ENCODE data around the gene SYNJ2.
A peak's percentile ranks its signal among the peaks of the same experiment; 100 is the strongest.
"Not testable (repeated sequence)": the region's sequence is repeated elsewhere in the genome, so short reads cannot be mapped to it uniquely, and the experiment has no call there.

The SYNJ2 gene, protein sequence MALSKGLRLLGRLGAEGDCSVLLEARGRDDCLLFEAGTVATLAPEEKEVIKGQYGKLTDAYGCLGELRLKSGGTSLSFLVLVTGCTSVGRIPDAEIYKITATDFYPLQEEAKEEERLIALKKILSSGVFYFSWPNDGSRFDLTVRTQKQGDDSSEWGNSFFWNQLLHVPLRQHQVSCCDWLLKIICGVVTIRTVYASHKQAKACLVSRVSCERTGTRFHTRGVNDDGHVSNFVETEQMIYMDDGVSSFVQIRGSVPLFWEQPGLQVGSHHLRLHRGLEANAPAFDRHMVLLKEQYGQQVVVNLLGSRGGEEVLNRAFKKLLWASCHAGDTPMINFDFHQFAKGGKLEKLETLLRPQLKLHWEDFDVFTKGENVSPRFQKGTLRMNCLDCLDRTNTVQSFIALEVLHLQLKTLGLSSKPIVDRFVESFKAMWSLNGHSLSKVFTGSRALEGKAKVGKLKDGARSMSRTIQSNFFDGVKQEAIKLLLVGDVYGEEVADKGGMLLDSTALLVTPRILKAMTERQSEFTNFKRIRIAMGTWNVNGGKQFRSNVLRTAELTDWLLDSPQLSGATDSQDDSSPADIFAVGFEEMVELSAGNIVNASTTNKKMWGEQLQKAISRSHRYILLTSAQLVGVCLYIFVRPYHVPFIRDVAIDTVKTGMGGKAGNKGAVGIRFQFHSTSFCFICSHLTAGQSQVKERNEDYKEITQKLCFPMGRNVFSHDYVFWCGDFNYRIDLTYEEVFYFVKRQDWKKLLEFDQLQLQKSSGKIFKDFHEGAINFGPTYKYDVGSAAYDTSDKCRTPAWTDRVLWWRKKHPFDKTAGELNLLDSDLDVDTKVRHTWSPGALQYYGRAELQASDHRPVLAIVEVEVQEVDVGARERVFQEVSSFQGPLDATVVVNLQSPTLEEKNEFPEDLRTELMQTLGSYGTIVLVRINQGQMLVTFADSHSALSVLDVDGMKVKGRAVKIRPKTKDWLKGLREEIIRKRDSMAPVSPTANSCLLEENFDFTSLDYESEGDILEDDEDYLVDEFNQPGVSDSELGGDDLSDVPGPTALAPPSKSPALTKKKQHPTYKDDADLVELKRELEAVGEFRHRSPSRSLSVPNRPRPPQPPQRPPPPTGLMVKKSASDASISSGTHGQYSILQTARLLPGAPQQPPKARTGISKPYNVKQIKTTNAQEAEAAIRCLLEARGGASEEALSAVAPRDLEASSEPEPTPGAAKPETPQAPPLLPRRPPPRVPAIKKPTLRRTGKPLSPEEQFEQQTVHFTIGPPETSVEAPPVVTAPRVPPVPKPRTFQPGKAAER (N-terminal part only)

DNA sequence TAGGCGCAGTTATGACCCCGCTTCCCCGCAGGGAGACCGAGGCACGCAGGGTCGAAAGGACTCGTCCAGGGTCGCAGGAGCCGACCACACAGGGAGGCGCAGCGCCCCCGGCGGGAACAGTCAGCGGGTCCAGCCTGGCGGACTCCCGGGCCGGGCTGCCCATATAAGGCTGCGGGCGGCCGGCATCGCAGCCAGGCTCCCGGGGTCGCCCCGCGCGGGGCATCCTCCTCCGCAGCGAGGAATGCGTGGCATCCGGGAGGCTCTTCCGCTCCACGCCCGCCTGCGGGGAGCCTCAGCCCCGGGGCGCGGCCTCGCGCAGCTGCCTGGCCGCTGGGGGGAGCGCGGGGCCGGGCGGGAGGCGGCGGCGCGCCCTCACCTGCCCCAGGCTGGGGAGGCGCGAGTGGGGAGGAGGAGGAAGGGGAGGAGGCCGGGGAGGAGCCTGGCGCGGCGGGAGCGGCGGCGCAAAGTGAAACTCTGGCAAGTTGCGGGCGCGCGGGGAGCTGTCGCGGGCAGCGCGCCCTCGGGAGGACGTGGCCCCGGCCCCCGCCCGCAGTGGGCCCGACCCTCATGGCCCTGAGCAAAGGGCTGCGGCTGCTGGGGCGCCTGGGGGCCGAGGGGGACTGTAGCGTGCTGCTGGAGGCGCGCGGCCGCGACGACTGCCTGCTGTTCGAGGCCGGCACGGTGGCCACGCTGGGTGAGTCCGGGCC is at the start of gene SYNJ2:
TSS of gene SYNJ2 (plus strand) at position 469 of the 707 bp plus-strand sequence. CDS start at position 568, 99 bp downstream.
- peak; percentile 84 for DNase-seq

- no peak for DNase-seq
Measured at GRCh38 chr6:157935786-157936185, 45.9 kb upstream of the SYNJ2 start.

DNA sequence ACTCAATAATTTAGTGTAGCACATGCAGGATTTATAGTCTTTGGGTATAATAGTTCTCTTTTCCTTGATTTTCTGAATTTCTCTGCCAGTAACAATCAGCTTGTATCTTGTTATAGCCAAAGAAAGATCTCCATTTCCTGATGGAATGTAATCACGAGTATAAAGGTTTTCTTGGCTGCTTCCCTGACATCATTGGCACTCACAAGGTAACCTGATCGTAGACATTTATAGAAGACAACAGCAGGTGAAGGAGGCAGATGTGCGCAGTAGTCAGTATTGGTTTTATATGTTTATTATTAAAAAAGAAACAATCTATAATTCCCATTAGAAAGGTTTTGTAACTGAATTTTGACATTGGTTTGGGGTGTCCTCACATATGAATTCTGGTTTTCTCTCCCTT is 44.3 kb upstream of the SYNJ2 start:
- no peak for DNase-seq

- no peak for DNase-seq
Measured at GRCh38 chr6:157937916-157938315, 43.7 kb upstream of the SYNJ2 start.

DNA sequence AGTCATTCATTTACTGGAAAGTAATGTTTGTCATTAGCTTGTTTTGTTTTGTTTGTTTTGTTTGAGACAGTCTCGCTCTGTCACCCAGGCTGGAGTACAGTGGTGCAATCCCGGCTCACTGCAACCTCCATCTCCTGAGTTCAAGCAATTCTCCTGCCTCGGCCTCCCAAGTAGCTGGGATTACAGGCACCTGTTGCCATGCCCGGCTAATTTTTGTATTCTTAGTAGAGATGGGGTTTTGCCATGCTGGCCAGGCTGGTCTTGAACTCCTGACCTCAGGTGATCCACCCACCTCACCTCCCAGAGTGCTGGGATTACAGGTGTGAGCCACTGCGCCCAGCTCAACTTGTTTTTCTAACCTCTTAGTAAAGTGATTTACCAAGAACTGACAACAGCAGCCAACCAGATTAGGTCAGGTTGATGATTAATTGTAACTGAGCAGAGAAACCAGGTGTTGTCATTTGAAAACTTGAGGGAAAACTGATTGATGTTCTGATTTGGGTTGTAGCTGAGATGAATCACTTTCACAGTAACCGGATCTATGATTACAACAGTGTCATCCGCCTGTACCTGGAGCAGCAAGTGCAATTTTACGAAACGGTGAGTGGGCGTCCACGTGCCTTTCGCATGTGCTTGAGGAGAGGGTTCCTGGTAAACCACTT is 41.2 kb upstream of the SYNJ2 start:
- DNase-seq, result peak; percentile 56

- no peak for DNase-seq
Measured at GRCh38 chr6:157941101-157941863, 40.4 kb upstream of the SYNJ2 start.

DNA sequence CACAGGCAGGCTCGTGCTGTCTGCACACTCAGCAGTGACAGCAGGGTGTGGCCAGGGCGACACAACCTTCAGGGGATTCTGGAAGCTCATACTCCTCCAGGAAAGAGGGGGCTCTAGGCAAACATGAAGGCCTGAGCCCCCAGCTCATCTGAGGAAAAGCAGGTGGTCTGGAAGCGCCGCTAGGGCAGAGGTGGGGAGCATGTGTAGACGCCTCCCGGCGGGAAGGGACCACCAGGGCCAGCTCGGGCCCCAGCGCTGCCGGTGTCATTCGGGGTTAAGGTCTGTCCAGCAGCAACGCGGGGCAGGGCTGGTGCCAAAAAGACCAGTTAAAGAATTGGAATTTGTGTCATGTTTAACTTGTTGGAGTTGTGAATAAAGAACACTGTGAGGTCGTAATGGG is 39.3 kb upstream of the SYNJ2 start:
- DNase-seq, result no peak

DNA sequence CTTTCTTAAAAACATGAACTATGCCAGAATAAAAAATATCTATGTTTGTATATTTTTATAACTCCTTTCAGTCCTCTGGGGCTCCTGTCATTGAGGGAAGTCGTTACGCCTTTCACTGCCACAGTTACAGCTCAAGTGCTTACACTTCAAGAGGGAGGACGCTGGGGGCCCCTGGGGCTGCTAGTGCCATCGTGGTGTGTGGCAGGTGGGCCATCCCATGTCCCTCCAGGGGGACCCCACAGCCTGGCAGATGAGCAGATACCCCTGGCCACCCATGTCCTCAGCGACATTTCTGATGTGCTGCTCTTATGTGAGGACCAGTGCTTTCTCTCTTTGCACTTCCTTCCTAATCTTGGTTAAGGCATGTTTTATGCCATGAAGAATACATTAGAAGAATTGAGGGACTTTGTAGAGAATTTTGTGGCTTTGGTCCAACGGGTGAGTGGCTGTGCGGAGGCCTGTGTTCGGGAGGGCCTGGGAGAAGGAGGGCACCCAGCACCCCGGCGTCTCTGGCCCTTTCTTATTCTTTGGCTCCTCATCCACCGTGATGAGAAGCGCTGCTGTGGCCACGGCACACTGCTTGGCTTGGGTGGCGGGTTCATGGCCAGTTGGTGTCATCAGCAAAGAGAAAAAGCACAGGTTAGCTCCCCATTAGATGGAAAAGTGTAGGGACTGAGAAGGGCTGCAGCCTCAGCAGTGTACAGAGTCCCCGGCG is 38.3 kb upstream of the SYNJ2 start:
- DNase-seq, result no peak

GRCh38 chr6:157943964-157944283 is 37.7 kb upstream of the SYNJ2 start:
- DNase-seq, result no peak

- no peak for DNase-seq
Measured at GRCh38 chr6:157944983-157945931, 36.4 kb upstream of the SYNJ2 start.

DNA sequence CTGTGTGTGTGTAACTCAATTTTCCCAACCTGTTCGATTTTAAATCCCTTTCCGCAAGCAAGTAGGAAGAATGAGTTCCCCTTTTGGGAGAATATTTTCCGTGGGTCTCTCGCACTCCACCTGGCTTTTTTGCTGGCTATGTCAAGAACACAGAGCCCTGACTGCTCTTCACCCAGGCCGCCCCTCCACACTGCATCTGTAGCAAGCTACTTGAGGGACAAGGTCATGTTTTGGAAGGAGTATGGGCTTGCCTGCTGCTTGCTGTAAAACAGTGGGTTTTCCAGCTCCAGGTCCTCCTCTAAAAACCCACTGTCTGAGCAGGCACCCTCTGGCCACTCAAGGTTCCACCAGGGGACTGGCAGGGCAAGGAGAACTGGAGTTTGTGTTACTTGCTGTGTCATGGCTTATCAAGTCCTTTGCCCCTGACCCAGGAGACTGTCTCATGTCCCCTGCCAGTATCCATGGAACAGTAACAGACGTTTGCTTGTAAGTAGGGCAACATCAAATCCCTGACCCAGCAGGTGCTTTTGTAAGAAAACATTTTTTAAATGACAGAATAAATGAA is 35.5 kb upstream of the SYNJ2 start:
- DNase-seq, result no peak

DNA sequence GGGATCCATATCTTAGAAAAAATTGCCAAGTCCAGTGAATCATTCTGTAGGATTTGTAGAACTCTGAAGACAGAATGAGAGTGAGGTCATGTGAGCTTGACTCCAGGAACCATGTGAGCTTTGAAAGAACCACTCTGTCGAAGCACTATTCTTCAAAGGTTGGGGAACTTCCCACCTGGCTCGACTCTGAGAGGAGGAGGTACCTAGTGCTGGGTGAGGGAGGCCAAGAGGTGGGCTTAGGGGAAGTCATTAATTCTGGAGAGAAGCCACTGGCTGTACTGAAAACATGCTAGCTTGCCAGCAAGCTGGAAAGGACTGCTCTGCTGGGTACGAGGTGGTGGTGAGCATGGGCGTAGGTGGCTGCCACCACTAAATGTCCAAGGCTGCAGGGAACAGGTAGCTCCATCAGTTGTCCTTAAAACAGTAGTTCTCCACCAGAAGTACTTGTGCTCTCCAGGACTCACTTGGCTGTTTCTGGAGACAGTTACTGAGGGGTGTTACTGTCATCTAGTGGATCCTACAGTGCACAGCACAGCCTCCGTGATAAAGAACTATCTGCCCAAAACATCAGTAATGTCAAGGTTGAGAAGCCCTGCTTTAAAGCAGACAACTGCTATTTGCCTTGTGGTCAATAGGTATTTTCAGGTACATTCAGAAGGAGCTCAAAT is 34.7 kb upstream of the SYNJ2 start:
- no peak for DNase-seq

GRCh38 chr6:157950899-157951298 is 30.8 kb upstream of the SYNJ2 start:
- not testable (repeated sequence) for DNase-seq

DNA sequence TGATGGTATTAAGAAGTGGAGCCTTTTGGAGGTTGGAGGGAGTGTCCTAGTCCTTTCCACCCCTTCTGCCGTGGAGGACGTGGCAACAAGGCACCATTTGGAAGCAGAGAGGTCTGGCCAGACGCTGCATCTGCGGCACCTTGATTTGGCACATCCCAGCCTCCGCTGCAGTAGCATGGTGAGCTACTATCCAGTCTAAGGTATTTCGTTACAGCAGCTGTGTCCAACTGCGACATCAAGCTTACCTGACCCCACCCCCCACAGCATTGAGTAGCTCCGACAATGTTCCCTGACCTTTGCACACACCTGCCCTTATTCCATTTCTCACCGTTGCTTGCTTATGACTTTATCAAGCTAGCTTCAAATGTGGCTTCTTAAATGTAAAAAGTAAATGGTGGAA is 29.8 kb upstream of the SYNJ2 start:
- no peak for DNase-seq

DNA sequence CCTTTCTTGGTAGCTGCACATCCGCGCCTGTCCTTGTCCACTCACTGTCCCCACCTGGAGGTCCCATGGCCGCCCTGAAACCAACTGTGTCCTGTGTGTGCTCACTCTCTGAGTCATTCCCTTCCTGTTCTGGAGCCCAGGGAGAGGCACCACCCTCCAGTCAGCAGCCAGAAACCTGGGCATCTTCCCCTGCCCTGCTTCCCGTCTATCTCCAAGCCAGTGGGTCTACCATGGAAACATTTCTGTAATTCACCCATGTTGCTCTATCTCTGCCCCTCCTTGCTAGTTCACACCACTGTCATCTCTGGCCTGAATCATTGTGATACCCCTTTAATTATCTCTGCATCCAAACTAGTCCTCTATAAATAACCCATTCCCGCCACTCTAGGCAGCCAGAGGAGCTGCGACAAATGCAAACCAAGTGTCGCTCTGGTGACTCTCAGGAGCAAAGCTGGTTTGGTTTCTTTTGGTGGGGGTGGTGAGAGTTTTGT is 28.8 kb upstream of the SYNJ2 start:
- no peak for DNase-seq

DNA sequence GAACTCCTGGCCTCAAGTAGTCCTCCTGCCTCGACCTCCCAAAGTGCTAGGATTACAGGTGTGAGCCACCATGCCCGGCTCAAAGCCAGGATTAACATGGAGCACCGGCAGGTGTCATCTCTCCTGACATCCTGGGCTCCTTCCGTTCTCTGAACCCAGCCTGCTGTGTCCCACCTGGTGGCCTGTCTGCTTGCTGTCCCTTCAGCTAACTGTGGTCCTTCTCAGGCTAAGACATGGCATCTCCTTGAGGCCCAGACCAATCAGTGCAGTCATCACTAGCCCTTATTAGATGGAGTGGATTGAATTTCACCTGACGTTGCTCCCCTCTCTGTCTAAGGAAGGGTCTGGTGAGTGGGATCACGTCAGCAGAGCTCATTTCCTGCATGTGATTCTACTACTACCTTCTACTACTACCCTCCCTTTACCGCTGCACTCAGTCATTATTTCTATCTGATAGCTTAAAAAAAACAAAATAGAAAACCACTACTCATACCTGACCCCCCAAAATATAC is 28.0 kb upstream of the SYNJ2 start:
- DNase-seq, result no peak

GRCh38 chr6:157954150-157955117 is 27.2 kb upstream of the SYNJ2 start:
- no peak for DNase-seq
